ENCODE measurements around the gene CRYBG1. TPM values are rescaled to one million over a fixed set of nuclear protein-coding genes. Genes with fewer than 3 reads are reported as not detected.

The CRYBG1 gene
- total and polyA plus RNA-seq, 10 of the 15 experiments (the other 5 are each of a cell fraction or from before 2014, with no cell fraction given): 6.5 to 57.0 (median 25.2) TPM

GRCh38 chr6:106527979-106528378 lies 167.5 kb downstream of the CRYBG1 start:
- Histone ChIP-seq H3K9ac (ENCODE audit: control insufficient read depth, insufficient read depth, low read length) (no peak overlapping the region), H3K4me3 (no peak overlapping the region), H3K4me2 (ENCODE audit: control insufficient read depth, insufficient read depth) (no peak overlapping the region), H3K36me3 (ENCODE audit: control insufficient read depth in 2 of 2, insufficient read depth in 2 of 2, low read length in 1 of 2) (peaks cover 0 to 36% of the 10 kb centered on the region in 2 experiments; a peak in 3 of 4 replicates), H3K9me3 (replicated peaks; ENCODE audit: control insufficient read depth, insufficient read depth, low read length) (no peaks in the 10 kb centered on the region), H3K27ac (ENCODE audit: control insufficient read depth, insufficient read depth) (no peak overlapping the region), H4K20me1 (ENCODE audit: control insufficient read depth, insufficient read depth) (no peaks in the 10 kb centered on the region), H3K27me3 (replicated peaks in 1 of 2; ENCODE audit: control insufficient read depth in 2 of 2, insufficient read depth in 2 of 2, low read length in 1 of 2) (no peaks in the 10 kb centered on the region), H3K79me2 (ENCODE audit: control insufficient read depth, insufficient read depth, low read length) (peaks cover 52% of the 10 kb centered on the region), H2AFZ (ENCODE audit: control insufficient read depth, low read depth, low read length) (no peak overlapping the region), H3K4me1 (ENCODE audit: control insufficient read depth, insufficient read depth, low read length) (peaks cover 7% of the 10 kb centered on the region)
- TSS peak; percentile 2 for BruUV-seq (replicated peaks)
- DNase-seq (ENCODE audit: low read depth, low spot score): no peak
- ChIA-PET RAD21 (ENCODE audit: unreplicated experiment) (no interaction called here), CTCF (interaction anchor here (1.0 to 1.3 kb wide), 2 partner anchors 13 to 37 kb away, joined by 3 read pairs; no protein-coding TSS in a partner anchor), POLR2A (interaction anchor here (1.0 kb wide), 1 partner anchor 12 kb away, joined by 4 read pairs; no protein-coding TSS in a partner anchor), SMC1A (ENCODE audit: uncharacterized antibody, unreplicated experiment) (interaction anchor here (1.3 to 9.0 kb wide), 2 partner anchors 16 to 38 kb away, joined by 3 to 109 read pairs; no protein-coding TSS in a partner anchor)
- in situ Hi-C loops (cut with MboI): no loop called here
- ATAC-seq: no peak
- intact Hi-C loops (cut with micrococcal nuclease; ENCODE audit: unreplicated experiment): no loop called here
- no peak for FAIRE-seq
- WGBS (ENCODE audit: insufficient coverage, insufficient replicate concordance, low lambda C conversion rate, missing lambda C conversion rate): 77% methylated on average over 3 of the region's 3 CpGs
- no peak for TF ChIP-seq TCF3 (IDR thresholded peaks at IDR 0.05; ENCODE audit: borderline replicate concordance, insufficient read depth, low read depth, low read length)
- TF ChIP-seq ZBTB4 (CRISPR knock-in tag; IDR thresholded peaks at IDR 0.05): no peak
- TF ChIP-seq RELB (IDR thresholded peaks at IDR 0.05; ENCODE audit: low read depth): no peak
- no peak for TF ChIP-seq RAD51 (IDR thresholded peaks at IDR 0.05)
- TF ChIP-seq ZNF24 (IDR thresholded peaks at IDR 0.05): no peak
- TF ChIP-seq ZBTB11 (CRISPR knock-in tag; IDR thresholded peaks at IDR 0.05): no peak
- no peak for TF ChIP-seq YY1 (IDR thresholded peaks at IDR 0.05; ENCODE audit: low read depth, low read length)
- TF ChIP-seq BRCA1 (IDR thresholded peaks at IDR 0.05; ENCODE audit: low read depth, low read length): no peak
- TF ChIP-seq CHD1 (IDR thresholded peaks at IDR 0.05; ENCODE audit: low read depth, low read length): no peak
- TF ChIP-seq ZBED1 (IDR thresholded peaks at IDR 0.05; ENCODE audit: borderline replicate concordance): no peak
- TF ChIP-seq RCOR1 (conservative IDR thresholded peaks at IDR 0.05; ENCODE audit: low read depth, low read length): no peak
- TF ChIP-seq ZNF207 (IDR thresholded peaks at IDR 0.05; ENCODE audit: borderline replicate concordance): no peak
- TF ChIP-seq NRF1 (conservative IDR thresholded peaks at IDR 0.05; ENCODE audit: low read depth, low read length): no peak
- TF ChIP-seq EZH2 (IDR thresholded peaks at IDR 0.05; ENCODE audit: borderline replicate concordance, control insufficient read depth, low read depth, low read length): no peak
- TF ChIP-seq RELA (IDR thresholded peaks at IDR 0.05; ENCODE audit: borderline replicate concordance, partially characterized antibody): no peak
- no peak for TF ChIP-seq PML (IDR thresholded peaks at IDR 0.05; ENCODE audit: low read length)
